ENCODE data around the gene MIER2. TPM values are rescaled to one million over a fixed set of nuclear protein-coding genes. Genes with fewer than 3 reads are reported as not detected.

The MIER2 gene, protein sequence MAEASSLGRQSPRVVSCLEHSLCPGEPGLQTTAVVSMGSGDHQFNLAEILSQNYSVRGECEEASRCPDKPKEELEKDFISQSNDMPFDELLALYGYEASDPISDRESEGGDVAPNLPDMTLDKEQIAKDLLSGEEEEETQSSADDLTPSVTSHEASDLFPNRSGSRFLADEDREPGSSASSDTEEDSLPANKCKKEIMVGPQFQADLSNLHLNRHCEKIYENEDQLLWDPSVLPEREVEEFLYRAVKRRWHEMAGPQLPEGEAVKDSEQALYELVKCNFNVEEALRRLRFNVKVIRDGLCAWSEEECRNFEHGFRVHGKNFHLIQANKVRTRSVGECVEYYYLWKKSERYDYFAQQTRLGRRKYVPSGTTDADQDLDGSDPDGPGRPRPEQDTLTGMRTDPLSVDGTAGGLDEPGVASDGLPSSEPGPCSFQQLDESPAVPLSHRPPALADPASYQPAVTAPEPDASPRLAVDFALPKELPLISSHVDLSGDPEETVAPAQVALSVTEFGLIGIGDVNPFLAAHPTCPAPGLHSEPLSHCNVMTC
- total RNA-seq = 11.0 TPM

DNA sequence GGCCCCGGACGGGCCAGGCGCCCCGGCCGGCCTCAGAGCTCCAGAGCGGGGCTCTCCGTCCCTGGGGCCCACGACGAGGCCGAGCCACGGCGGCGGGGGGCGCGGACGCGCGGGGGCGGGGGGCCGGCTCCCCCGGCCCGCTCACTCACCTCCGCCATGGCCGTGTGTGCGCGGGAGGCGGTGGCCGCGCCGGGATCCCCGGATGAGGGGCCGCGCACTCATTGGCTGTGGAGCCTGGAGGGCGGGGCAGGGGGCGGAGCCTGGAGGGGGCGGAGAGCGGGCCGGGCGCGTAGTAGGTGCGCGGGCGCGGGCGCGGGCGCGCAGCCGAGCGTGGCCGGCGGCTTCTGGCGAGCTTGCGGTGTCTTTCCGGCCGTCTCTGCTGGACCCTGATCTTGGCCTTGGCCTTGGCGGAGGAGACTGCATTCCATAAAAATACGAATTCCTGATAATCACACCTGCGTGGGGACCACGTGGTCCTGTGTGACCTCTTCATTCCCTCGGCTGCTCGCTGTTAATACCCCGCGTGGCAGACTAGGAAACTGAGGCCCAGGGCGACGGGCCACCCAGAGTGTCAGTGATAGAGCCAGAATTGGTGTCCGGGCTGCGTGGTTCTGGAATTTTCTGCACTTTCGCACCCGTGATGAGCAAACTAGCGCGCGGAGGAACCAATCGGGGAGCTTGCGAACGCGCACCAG, at the start of gene MIER2:
Gene MIER2, minus strand, starts transcription at position 172 of the 695 bp plus-strand sequence. Its CDS starts 14 bp downstream, at position 158.

DNA sequence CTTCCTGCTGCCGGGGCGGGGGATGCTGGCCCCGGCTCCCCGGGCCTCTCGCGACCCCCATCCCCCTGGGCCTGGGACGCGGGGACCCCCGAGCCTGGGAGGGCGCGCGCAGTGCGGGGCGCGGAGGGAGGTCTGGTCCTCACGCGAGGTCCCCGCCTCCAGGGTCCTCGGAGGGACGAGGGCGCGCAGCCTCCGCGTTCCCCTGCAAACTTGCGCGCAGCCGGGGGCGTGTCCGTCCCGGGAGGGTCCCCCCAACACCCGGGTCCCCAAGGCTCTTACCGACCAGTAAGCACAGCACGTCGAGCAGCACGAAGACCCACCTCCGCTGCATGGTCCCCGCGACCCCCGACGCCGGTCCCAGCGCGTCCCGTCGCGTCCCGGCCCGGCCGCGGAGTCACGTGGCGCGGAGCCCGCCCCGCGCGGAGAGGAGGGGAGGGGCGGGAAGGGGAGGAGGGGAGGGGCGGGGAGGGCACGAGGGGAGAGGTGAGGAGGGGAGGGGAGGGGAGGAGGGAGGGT, 53.5 kb downstream of the MIER2 start, which contains the start of gene PLPP2:
Gene PLPP2, minus strand, starts transcription at position 398 of the 516 bp plus-strand sequence. Its CDS starts 67 bp downstream, at position 331.

Other genes starting within 250 kb of the MIER2 start
- not detected for gene OR4F17, start 237.7 kb downstream of the MIER2 start, total RNA-seq
- 0.63 TPM for gene PLPP2, start 53.4 kb downstream of the MIER2 start, total RNA-seq
- 14.7 TPM for gene C2CD4C, start 64.4 kb upstream of the MIER2 start, total RNA-seq
- 18.2 TPM for gene SHC2, start 116.2 kb upstream of the MIER2 start, total RNA-seq
- gene MADCAM1, start 151.7 kb upstream of the MIER2 start, total RNA-seq = 0.63 TPM
- gene TPGS1, start 162.7 kb upstream of the MIER2 start, total RNA-seq = 18.8 TPM
- gene CDC34, start 187.0 kb upstream of the MIER2 start, total RNA-seq = 41.6 TPM
- gene GZMM, start 199.3 kb upstream of the MIER2 start, total RNA-seq = not detected
- gene BSG, start 227.8 kb upstream of the MIER2 start, total RNA-seq = 101 TPM
- 9.1 TPM for gene HCN2, start 245.1 kb upstream of the MIER2 start, total RNA-seq